ENCODE measurements around the gene MAP2K3.

GRCh38 chr17:21330436-21331160 is 46.1 kb downstream of the MAP2K3 start:
- TF ChIP-seq CTCF (IDR thresholded peaks at IDR 0.05) (no peak), POLR2A (IDR thresholded peaks at IDR 0.05) (no peak)
